Smooth muscle cell (in vitro differentiated cells): ENCODE measurements around the gene DPM1. TPM values are rescaled to one million over a fixed set of nuclear protein-coding genes. Genes with fewer than 3 reads are reported as not detected.
"Not testable (repeated sequence)": the region's sequence is repeated elsewhere in the genome, so short reads cannot be mapped to it uniquely, and the experiment has no call there.

Experiments
- DNase-seq: peaks from one replicate; lab custom pipeline; 2025; ENCODE audit not compliant: unreplicated experiment; lab: John Stamatoyannopoulos, UW
- H2AFZ ChIP-seq: fragments of 200-600 bp; sonication (generic); 2 replicates; pipeline ENCODE4 v1.6.0; 2016; ENCODE audit warnings: antibody characterized with exemption, low read depth, mild to moderate bottlenecking
- H3F3A ChIP-seq: fragments of 200-600 bp; sonication (generic); 2 replicates; pipeline ENCODE4 v1.6.0; 2017; ENCODE audit warnings: antibody characterized with exemption, low read depth
- H3K27ac ChIP-seq: fragments of 200-600 bp; sonication (generic); 2 replicates; pipeline ENCODE4 v1.5.1; 2016; ENCODE audit warnings: low read depth, mild to moderate bottlenecking
- H3K27me3 ChIP-seq: fragments of 200-600 bp; sonication (generic); 2 replicates; pipeline ENCODE4 v1.6.1; 2016; ENCODE audit warnings: low read depth, mild to moderate bottlenecking
- H3K36me3 ChIP-seq: fragments of 200-600 bp; sonication (generic); 2 replicates; pipeline ENCODE4 v1.5.1; 2016; ENCODE audit warnings: low read depth
- H3K4me1 ChIP-seq: fragments of 200-600 bp; sonication (generic); 2 replicates; pipeline ENCODE4 v1.5.1; 2016; ENCODE audit warnings: low read depth
- H3K4me2 ChIP-seq: fragments of 200-600 bp; sonication (generic); 2 replicates; pipeline ENCODE4 v1.6.0; 2016; ENCODE audit warnings: mild to moderate bottlenecking
- H3K4me3 ChIP-seq: fragments of 200-600 bp; sonication (generic); 2 replicates; pipeline ENCODE4 v1.5.1; 2016; ENCODE audit warnings: mild to moderate bottlenecking
- H3K79me2 ChIP-seq: fragments of 200-600 bp; sonication (generic); 2 replicates; pipeline ENCODE4 v1.6.0; 2016; ENCODE audit warnings: low read depth, mild to moderate bottlenecking
- H3K9ac ChIP-seq: fragments of 200-600 bp; sonication (generic); 2 replicates; pipeline ENCODE4 v1.6.0; 2016; ENCODE audit warnings: low read depth
- H3K9me3 ChIP-seq: fragments of 200-600 bp; sonication (generic); replicated peaks from 2 replicates; pipeline ENCODE4 v1.5.1; 2016; ENCODE audit warnings: low read depth
- H4K20me1 ChIP-seq: fragments of 200-600 bp; sonication (generic); 2 replicates; pipeline ENCODE4 v1.6.0; 2016; ENCODE audit warnings: low read depth
- CTCF ChIP-seq: fragments of 200-600 bp; sonication (generic); IDR thresholded peaks from 2 replicates; pipeline ENCODE4 v1.5.1; 2017; ENCODE audit warnings: borderline replicate concordance, mild to moderate bottlenecking, antibody characterized with exemption; ENCODE audit not compliant: insufficient read depth, poor library complexity, severe bottlenecking
- WGBS: methylation state at CpG from one replicate; pipeline ENCODE4 v1.1.7; 2016; ENCODE audit warnings: low lambda C conversion rate; 5-methylcytosine and 5-hydroxymethylcytosine counted together
- polyA plus RNA-seq: library from polyadenylated mRNA; unstranded; fragments of >200 nt; fragmentation: Nextera tagmentation; extraction: Ambion mirVana; gene quantifications from 2 replicates; pipeline ENCODE4 v1.2.1, GENCODE V29; 2016
- total RNA-seq: library from RNA; depleted of rRNA; stranded (reverse); fragments of >200 nt; gene quantifications from 2 replicates; pipeline ENCODE4 v1.2.3, GENCODE V29; 2014

The DPM1 gene
- total and polyA plus RNA-seq, 2 experiments from 2014 or later: 89.1 to 141 TPM

GRCh38 chr20:50980851-50981713 is 22.8 kb upstream of the DPM1 start:
- H3K27ac ChIP-seq: peak overlapping the region; percentile 98
- H3K4me2 ChIP-seq: no peak overlapping the region
- peak; percentile 86 for TF ChIP-seq CTCF
- H2AFZ ChIP-seq: no peak overlapping the region
- H3K36me3 ChIP-seq: no peaks in the 10 kb centered on the region
- H3K4me3 ChIP-seq: no peak overlapping the region
- H3K79me2 ChIP-seq: no peaks in the 10 kb centered on the region
- peak overlapping the region; percentile 90 for H3K9ac ChIP-seq
- H4K20me1 ChIP-seq: no peaks in the 10 kb centered on the region
- WGBS: 68% methylated on average over 26 of the region's 26 CpGs
- DNase-seq: peak; percentile 15
- no peaks in the 10 kb centered on the region for H3K27me3 ChIP-seq
- H3F3A ChIP-seq: no peaks in the 10 kb centered on the region
- no peaks in the 10 kb centered on the region for H3K4me1 ChIP-seq
- H3K9me3 ChIP-seq: no peaks in the 10 kb centered on the region

GRCh38 chr20:50980071-50980681 is 21.8 kb upstream of the DPM1 start:
- Histone ChIP-seq H3K27ac (peak overlapping the region; percentile 98), H2AFZ (no peak overlapping the region), H4K20me1 (no peaks in the 10 kb centered on the region), H3K27me3 (no peaks in the 10 kb centered on the region), H3K36me3 (no peaks in the 10 kb centered on the region), H3K4me1 (no peaks in the 10 kb centered on the region), H3K9me3 (no peaks in the 10 kb centered on the region), H3K4me2 (peak overlapping the region; percentile 38), H3K4me3 (no peak overlapping the region), H3K79me2 (no peaks in the 10 kb centered on the region), H3F3A (no peaks in the 10 kb centered on the region), H3K9ac (peak overlapping the region; percentile 90)
- TF ChIP-seq CTCF: no peak
- peak; percentile 11 for DNase-seq
- WGBS: 20% methylated on average over 8 of the region's 8 CpGs

- H3K27ac ChIP-seq, H2AFZ ChIP-seq, DNase-seq, H3K79me2 ChIP-seq, H3K36me3 ChIP-seq, H3K27me3 ChIP-seq, H3K4me2 ChIP-seq, H3F3A ChIP-seq, H3K9me3 ChIP-seq, H3K9ac ChIP-seq, H3K4me1 ChIP-seq, H4K20me1 ChIP-seq, H3K4me3 ChIP-seq: not testable (repeated sequence)
- 94% methylated on average over 4 of the region's 4 CpGs for WGBS
Observed at GRCh38 chr20:50978533-50978932, 20.2 kb upstream of the DPM1 start.

GRCh38 chr20:50977066-50978021 is 19.0 kb upstream of the DPM1 start:
- no peak overlapping the region for H2AFZ ChIP-seq
- H4K20me1 ChIP-seq: no peaks in the 10 kb centered on the region
- H3K27me3 ChIP-seq: no peaks in the 10 kb centered on the region
- no peaks in the 10 kb centered on the region for H3F3A ChIP-seq
- DNase-seq: no peak
- H3K4me3 ChIP-seq: no peak overlapping the region
- no peak for TF ChIP-seq CTCF
- no peak overlapping the region for H3K27ac ChIP-seq
- H3K4me2 ChIP-seq: no peak overlapping the region
- no peaks in the 10 kb centered on the region for H3K9me3 ChIP-seq
- H3K9ac ChIP-seq: no peak overlapping the region
- no peaks in the 10 kb centered on the region for H3K4me1 ChIP-seq
- no peaks in the 10 kb centered on the region for H3K36me3 ChIP-seq
- H3K79me2 ChIP-seq: no peaks in the 10 kb centered on the region
- whole genome bisulfite sequencing: 67% methylated on average over 20 of the region's 20 CpGs
